Occipital lobe (tissue), 3 donors: ENCODE measurements around the gene ICAM1. TPM values are rescaled to one million over a fixed set of nuclear protein-coding genes. Genes with fewer than 3 reads are reported as not detected.
A peak's percentile ranks its signal among the peaks of the same experiment; 100 is the strongest.

ENCODE experiments used
- DNase-seq: peaks from one replicate; lab custom pipeline; 2025; lab: John Stamatoyannopoulos, UW
- small RNA-seq: library from RNA; depleted of rRNA; stranded (forward); fragments of <200 nt; gene quantifications from one replicate; pipeline ENCODE3, GENCODE V24; 2014
- total RNA-seq: library from RNA; depleted of rRNA; stranded (reverse); fragments of >200 nt; gene quantifications from one replicate; pipeline ENCODE4 v1.2.3, GENCODE V29; 2014

ICAM1 gene
- total RNA-seq, 1 donor from 2014 or later, result 1.6 TPM

GRCh38 chr19:10321417-10321797 lies 50.5 kb downstream of the ICAM1 start:
- no peak for DNase-seq

GRCh38 chr19:10321874-10322835 lies 51.2 kb downstream of the ICAM1 start:
- DNase-seq, result no peak

GRCh38 chr19:10325732-10326131 lies 54.8 kb downstream of the ICAM1 start:
- DNase-seq, result no peak

GRCh38 chr19:10327793-10328192 lies 56.9 kb downstream of the ICAM1 start:
- no peak for DNase-seq

DNA sequence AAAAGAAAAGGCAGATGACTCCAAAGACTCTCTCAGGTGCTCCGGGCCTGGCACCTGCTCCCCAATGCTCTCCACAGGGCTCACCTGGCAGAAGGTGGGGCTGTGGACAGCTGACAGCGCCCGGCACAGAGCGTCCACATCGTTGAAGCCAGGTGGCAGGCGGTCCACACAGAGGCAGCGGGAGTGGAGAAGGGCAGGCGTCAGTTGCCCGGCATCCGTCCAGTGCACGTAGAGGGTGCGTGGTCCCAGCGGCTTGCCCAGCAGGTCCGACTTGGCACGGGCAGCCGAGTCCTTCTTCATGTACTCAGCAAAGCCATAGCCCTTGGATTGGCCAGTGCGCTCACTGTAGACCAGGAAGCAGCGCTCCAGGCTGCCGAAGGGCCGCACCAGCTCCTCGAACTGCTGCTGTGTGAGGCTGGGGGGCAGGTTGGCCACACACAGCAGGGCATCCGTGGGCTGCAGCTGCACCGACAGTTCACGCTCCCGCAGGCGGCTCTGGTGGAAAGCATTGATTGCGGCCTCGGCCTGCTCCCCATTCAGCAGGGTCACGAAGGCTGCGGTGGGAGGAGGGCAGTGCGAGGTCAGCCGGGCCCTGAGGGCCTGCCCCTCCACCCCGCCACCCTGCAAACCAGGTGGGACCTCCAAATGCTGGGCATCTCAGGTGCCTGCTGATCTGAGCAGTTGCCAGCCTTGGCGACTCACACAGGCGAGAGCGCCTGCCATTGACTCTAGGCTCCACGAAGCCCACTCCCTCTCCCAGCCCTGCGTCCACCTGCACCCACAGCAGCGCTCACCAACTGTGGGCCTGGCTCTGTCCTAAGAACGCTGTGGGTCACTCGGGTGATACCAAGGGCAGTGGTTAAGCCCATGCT lies 57.9 kb downstream of the ICAM1 start:
- no peak for DNase-seq

DNA sequence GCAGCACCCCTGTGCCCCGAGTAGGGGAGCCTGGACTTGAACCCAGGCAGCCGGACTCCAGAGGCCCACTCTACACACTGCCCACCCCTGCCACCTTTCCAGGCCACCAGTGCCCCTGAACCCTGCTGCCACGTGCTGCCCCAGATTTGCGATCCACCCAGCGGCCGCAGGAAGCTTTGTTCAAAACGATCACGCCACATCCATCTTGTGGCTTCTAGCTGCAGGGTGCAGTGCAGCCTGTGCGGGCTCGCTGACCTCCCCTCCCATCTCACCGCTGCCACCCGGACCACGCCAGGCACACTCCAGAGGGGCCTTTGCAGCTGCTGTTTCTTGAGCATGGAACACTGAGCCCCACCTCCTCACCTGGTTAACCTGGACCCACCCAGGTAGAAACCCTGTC lies 58.6 kb downstream of the ICAM1 start:
- no peak for DNase-seq

DNA sequence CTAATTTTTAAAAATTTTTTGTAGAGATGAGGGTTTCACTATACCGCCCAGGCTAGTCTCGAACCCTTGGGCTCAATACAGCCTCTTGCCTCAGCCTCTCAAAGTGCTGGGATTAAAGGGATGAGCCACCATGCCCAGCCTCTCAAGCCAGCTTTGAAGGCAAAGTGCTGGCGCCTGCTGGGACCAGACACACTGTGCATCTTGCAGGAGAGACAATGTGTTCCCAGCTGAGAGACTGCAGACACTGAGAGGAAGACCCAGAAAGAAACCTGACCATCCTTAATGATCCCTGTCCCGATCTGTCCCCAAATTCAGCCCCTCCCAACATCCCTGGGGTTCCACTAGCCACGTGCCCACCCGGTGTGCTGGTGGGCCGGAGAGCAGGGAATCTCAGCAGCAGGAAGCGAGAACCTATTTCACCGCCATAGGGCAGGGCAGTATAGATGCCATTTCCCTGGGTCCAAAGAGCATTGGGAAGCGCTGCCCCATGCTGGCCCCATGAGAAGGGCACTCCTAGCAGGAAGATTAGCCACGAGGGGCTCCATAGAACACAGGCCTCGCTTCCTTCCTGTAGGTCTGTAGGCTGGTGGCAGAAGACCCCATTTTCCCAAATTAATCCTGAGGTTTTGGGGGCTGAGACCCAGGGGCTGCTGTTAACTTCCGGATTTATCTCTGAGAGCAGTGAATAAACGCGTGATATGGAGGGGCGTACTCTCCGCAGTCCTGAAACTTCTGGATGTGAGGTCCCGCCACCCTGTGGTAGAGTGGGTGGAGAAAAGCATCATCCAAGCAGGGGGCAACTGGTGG lies 61.4 kb downstream of the ICAM1 start:
- no peak for DNase-seq

GRCh38 chr19:10332965-10333757 lies 62.2 kb downstream of the ICAM1 start, which contains the start of gene RAVER1:
RAVER1 (minus strand) TSS chr19:10333529; CDS start chr19:10333507, 22 bp downstream.
- peak; percentile 94 for DNase-seq

- DNase-seq, result no peak
Observed at GRCh38 chr19:10333758-10334587, 63.1 kb downstream of the ICAM1 start.

- peak; percentile 48 for DNase-seq
Observed at GRCh38 chr19:10334588-10335351, 63.9 kb downstream of the ICAM1 start.

GRCh38 chr19:10335352-10335985 lies 64.5 kb downstream of the ICAM1 start:
- no peak for DNase-seq

Small RNA genes lying within 50 kb of the gene (small RNA-seq; reads per million reads assigned to genes)
- not detected for gene AC011511.1
- gene AC011511.4, result not detected
- not detected for gene MIR4322

Other genes starting within 250 kb of the ICAM1 start
- 5.0 TPM for gene SHFL, start 184.8 kb upstream of the ICAM1 start, total RNA-seq
- 0.47 TPM for gene ANGPTL6, start 168.4 kb upstream of the ICAM1 start, total RNA-seq
- 18.1 TPM for gene PPAN, start 164.8 kb upstream of the ICAM1 start, total RNA-seq
- 3.9 TPM for gene P2RY11, start 159.4 kb upstream of the ICAM1 start, total RNA-seq
- 96.1 TPM for gene EIF3G, start 151.2 kb upstream of the ICAM1 start, total RNA-seq
- gene DNMT1, start 76.2 kb upstream of the ICAM1 start, total RNA-seq, result 21.4 TPM
- gene S1PR2, start 39.8 kb upstream of the ICAM1 start, total RNA-seq, result 4.7 TPM
- 8.9 TPM for gene MRPL4, start 18.9 kb upstream of the ICAM1 start, total RNA-seq
- 0.16 TPM for gene ICAM4, start 15.8 kb downstream of the ICAM1 start, total RNA-seq
- gene ICAM5, start 18.8 kb downstream of the ICAM1 start, total RNA-seq, result 3.3 TPM
- 1.6 TPM for gene ZGLP1, start 38.7 kb downstream of the ICAM1 start, total RNA-seq
- gene FDX2, start 44.9 kb downstream of the ICAM1 start, total RNA-seq, result 14.7 TPM
- gene RAVER1, start 62.4 kb downstream of the ICAM1 start, total RNA-seq, result 3.0 TPM
- gene ICAM3, start 68.5 kb downstream of the ICAM1 start, total RNA-seq, result 0.94 TPM
- gene TYK2, start 109.5 kb downstream of the ICAM1 start, total RNA-seq, result 26.5 TPM
- 43.7 TPM for gene CDC37, start 132.4 kb downstream of the ICAM1 start, total RNA-seq
- 5.6 TPM for gene PDE4A, start 149.4 kb downstream of the ICAM1 start, total RNA-seq
- gene KEAP1, start 232.2 kb downstream of the ICAM1 start, total RNA-seq, result 32.9 TPM
- 0.31 TPM for gene S1PR5, start 246.3 kb downstream of the ICAM1 start, total RNA-seq